NCI-H345 (cell line): ENCODE data around the gene CTBP1.

Source experiments
- DNase-seq: peaks from one replicate; lab custom pipeline; 2025; lab: John Stamatoyannopoulos, UW

The CTBP1 gene

DNA sequence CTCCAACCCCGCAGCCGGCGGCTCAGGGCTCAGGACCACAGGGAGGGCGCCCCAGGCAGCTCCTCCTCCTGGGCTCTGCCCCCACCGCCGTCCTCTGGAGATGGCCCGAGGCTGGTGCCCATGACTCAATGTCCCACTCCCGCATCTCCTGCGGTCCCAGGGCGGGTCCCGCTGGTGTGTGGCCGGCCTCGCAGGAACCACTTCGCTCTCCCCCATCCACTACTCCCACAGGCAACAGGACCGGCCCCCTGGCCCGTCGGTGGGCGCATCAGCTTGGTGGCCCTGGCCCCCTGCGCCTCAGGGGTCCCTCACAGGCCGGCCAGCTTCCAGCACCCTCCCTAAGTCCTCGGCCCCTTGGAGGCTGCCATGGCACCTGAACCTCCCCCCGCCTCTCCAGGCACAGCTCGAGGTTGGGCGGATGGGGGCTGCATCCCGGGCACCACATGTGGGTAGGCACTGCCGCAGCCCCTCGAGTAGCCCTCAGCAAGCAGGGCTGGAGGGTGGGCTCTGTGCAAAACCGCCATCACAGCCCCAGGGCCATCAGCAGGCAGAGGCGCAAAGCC is 53.7 kb downstream of the CTBP1 start:
- no peak for DNase-seq

GRCh38 chr4:1194010-1194900 is 54.7 kb downstream of the CTBP1 start:
- no peak for DNase-seq

DNA sequence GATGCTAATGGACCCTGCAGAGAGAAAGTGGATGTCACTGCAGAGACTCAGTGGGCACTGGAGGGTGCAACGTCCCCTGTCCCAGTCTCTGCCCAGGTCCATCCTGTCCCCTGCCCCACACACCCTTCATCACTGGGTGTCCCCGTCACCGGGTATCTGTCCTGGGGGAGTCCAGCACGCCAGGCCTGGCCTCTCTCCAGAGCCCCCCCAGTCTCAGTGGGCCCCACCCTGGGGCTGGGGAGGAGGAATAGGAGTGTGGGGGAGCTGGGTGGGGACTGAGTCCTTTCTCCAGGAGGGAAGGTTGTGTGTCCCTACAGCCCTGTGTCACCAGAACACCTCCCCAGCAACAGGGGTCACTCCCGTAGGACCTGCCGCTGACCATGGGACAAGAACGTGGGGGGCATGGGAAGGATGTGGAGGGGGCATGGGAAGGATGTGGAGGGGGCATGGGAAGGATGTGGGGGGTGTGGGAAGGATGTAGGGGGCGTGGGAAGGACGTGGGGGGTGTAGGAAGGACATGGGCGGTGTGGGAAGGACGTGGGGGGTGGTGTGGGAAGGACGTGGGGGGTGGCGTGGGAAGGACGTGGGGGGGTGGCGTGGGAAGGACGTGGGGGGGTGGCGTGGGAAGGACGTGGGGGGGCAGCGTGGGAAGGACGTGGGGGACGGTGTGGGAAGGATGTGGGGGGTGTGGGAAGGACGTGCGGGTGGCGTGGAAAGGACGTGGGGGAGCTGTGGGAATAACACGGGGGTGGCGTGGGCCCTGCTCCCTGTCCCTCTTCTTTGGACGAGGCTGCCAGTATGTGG is 55.5 kb downstream of the CTBP1 start:
- DNase-seq, result no peak

DNA sequence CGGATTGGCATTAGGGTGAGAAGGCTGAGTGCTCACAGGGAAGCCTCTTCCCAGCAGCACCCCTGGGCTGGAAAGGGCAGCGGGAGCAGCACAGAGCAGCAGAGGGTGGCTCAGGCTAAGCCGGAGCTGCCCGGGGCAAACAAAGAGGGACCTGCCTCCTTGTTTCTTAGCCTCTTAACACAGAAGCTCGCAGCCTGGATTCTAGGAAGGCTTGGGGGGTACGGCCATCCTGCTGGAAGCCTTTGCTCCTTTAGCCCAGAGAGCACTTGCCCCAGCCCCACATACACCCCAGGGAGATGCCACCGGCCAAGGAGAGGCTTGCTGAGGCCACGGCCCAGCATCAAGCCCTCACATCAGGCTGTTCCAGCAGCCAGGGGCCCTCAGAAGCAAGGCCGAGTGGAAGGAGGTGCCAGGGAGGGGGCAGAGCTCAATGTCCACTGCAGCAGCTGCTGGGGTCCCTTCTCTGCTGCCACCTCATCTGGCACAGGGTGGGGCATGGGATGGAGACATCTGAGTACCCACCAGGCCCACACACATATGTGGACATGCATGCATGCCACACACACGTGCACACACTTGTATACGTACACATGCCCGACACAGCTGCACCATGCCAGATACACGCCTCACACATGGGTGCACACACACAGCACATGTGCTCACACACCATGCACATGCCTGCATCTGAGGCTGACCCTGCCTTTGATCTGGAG is 56.3 kb downstream of the CTBP1 start:
- no peak for DNase-seq

DNA sequence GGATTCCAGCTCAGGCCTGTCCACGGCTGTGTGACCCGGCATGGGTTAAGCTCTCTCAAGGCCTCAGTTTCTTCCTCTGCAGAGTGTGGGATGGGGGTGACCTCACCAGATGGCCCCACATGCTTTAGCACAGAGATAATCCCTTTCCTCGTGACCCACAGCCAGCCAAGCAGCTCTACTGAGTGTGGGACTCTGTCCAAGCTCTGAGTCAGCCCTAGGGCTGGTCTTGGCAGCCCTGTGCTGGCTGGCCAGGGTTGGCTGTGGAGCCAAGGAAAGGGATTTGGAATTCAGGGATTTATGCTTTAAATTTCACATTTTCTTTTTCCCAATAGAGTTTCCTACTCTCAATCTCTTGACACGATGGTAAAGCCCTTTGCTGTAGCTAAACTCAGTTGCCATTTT is 56.8 kb downstream of the CTBP1 start:
- no peak for DNase-seq

GRCh38 chr4:1191621-1192020 is 57.3 kb downstream of the CTBP1 start:
- DNase-seq, result no peak

DNA sequence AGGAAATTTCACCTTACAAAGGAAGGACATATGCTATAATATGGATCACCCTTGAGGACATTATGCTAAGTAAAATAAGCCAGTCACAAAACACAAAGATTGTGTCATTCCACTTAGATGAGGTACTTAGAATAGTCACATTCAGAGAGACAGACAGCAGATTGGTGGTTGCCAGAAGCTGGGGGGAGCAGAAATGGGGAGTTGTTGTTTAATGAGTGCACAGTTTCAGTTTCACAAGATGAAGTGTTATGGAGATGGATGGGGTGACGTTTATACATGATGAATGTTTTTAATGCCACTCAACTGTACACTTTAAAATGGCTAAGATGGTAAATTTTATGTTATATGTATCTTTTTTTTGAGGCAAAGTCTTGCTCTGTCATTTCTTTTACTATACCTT is 61.7 kb downstream of the CTBP1 start:
- no peak for DNase-seq

GRCh38 chr4:1183985-1184773 is 64.8 kb downstream of the CTBP1 start:
- DNase-seq, result no peak

DNA sequence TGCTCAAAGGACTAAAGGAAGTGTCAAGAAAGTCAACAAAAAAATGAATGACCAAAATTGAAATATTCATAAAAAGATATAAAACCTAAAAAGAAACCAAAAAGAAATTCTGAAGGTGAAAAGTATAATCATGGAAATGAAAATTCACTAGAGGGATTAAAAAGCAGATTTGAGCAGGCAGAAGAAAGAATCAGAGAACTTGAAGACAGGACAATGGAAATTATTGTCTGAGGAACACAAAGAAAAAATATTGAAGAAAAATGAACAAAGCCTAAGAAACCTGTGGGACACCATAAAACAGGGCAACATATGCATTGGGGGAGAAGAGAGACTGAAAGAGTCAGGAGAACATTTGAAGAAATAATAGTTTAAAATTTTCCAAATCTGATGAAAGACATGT is 66.6 kb downstream of the CTBP1 start:
- no peak for DNase-seq

- no peak for DNase-seq
Observed at GRCh38 chr4:1180663-1181062, 68.3 kb downstream of the CTBP1 start.

DNA sequence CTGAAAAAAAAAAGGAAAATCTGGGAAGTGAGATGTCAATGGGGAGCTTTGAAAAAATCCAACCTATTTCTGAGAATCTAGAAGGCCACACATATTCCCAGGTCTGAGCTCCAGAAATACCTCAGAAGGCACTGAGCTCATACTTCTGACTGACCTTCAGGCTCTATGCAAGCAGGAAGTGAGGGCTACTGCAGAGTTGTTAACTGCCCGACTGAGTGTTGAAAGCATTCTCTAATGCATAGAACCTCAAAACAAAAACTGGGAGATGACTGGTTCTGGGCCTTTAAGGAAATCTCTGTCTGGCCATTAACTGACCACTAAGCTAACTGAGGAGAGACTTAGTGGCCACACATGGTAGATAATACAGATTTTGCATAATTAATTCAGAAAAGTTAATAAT is 69.0 kb downstream of the CTBP1 start:
- no peak for DNase-seq

- no peak for DNase-seq
Observed at GRCh38 chr4:1179089-1179441, 69.9 kb downstream of the CTBP1 start.

GRCh38 chr4:1178300-1179088 is 70.4 kb downstream of the CTBP1 start:
- DNase-seq, result no peak

- DNase-seq, result no peak
Observed at GRCh38 chr4:1177274-1178141, 71.4 kb downstream of the CTBP1 start.

GRCh38 chr4:1176398-1177273 is 72.3 kb downstream of the CTBP1 start:
- DNase-seq, result no peak

- DNase-seq, result no peak
Observed at GRCh38 chr4:1175635-1176229, 73.2 kb downstream of the CTBP1 start.

- DNase-seq, result no peak
Observed at GRCh38 chr4:1174941-1175634, 73.8 kb downstream of the CTBP1 start.
